ENCODE data around the gene KCNE1.
"Not testable (repeated sequence)": the region's sequence is repeated elsewhere in the genome, so short reads cannot be mapped to it uniquely, and the experiment has no call there.

Gene KCNE1

DNA sequence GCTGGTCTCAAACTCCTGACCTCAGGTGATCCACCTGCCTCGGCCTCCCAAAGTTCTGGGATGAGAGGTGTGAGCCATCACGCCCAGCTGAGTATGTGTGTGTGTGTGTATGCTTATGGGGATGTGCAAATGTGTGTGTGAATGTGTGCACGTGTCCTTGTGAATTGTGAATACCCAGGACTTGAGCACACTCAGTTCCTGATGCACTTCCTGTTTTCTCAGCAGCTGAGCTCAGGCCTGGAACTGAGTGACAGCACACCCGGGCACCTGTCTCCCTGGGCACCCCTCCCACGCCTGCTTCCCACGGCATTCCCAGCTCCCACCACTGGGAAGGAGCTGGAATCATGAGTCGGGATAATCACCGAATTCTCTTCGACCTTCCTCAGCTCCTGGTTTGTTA lies 104.7 kb downstream of the KCNE1 start:
- DNase-seq (ENCODE audit: low spot score); H3K27ac ChIP-seq; CTCF ChIA-PET; POLR2A ChIA-PET (ENCODE audit: low non-redundant PET): not testable (repeated sequence)

DNA sequence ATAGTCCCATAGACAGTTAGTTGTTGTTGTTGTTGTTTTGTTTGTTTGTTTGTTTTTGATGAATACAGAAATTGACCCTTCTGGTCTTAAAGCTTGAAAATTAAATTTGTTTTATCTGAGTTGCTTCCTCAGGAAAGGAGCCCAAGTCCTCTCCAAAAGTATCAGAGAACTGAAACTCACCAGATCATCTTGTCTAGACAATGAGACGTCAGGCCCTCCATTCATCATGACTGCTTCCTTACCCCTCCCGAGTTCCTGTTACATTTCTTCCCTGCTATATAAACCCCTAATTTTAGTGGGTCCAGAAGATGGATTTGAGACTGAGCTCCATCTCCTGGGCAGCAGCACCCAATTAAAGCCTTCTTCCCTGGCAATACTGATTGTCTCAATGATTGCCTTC lies 105.3 kb downstream of the KCNE1 start:
- POLR2A ChIA-PET (ENCODE audit: low non-redundant PET); CTCF ChIA-PET; DNase-seq (ENCODE audit: low spot score); H3K27ac ChIP-seq: not testable (repeated sequence)

DNA sequence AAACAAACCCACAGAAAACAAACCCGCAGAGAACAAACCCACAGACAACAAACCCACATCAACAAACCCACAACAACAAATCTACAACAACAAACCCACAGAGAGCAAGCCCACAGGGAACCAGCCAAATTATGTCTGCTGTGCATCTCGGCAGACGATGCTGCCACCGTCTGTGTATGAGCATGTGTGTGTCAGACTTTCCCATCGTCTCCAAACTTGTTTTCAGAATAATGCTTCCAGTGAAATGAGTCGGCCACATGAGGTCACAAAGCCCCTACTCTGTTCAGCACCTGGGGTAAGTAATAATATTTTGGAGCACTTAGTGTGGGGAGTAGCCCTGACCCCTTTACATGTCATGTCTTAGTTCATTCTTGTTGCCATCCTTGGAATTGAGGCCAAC lies 105.9 kb downstream of the KCNE1 start:
- DNase-seq (ENCODE audit: low spot score); H3K27ac ChIP-seq; POLR2A ChIA-PET (ENCODE audit: low non-redundant PET); CTCF ChIA-PET: not testable (repeated sequence)

DNA sequence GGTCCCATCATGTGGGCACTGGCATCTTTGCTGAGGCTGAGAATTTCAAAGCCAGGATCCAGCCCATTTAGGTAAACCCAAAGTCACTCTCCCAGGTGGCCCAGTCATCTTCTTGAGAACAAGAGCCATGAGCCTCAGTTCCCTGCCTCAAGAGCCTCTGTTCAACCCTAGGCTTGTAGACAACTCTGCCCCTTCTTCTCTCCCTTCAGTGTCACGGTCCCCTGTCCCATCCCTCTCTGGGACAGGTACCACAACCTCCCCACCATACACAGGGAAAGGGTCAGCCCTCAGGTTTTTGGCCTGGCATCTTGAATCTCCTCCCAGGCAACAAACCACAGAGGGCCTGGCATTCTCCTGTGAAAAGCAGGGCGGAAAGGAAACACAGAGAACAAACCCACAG lies 106.3 kb downstream of the KCNE1 start:
- POLR2A ChIA-PET (ENCODE audit: low non-redundant PET); CTCF ChIA-PET; DNase-seq (ENCODE audit: low spot score): not testable (repeated sequence)

DNA sequence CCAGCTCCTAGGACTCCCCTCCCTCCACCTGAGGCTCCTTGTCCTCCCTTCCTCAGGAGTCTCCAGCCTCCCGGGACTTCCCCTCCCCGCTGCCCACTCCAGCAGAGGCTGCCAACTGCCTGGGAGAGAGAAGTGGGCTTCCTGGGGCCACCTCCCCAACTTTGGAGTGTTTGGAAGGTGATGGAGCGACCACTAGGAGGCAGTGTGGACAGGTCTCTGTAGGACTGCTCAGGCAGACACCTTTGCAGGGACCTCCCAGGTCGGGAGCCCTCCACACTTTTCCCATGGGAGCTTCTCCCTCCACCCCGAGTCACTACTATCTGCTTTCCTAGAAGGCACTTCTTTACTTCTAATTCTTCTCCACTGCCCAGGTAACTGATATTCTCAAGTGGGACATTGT lies 107.3 kb downstream of the KCNE1 start:
- CTCF ChIA-PET; H3K27ac ChIP-seq; DNase-seq (ENCODE audit: low spot score); POLR2A ChIA-PET (ENCODE audit: low non-redundant PET): not testable (repeated sequence)

More for the DNA sequence above, 106.3 kb downstream of the KCNE1 start:
- H3K27ac ChIP-seq, result not testable (repeated sequence)

DNA sequence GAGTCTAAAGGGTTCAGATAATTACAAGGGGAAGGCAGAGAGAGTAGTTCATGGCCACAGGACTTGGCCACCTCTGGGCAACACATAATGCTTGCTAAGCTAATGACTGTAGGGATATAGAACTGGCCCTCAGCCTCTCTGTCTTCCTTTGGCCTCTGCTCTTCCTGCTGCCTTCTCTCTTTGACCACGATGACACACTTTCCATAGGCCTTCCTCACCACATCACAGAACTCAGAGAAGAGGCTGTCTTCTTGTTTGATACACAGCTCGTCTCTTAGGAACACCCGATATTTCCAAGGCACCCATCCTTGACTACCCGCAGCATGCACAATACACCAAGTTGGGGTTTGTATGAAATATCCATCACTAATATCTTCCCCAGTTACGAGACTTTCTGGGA lies 111.5 kb downstream of the KCNE1 start:
- CTCF ChIA-PET; H3K27ac ChIP-seq; DNase-seq (ENCODE audit: low spot score); POLR2A ChIA-PET (ENCODE audit: low non-redundant PET): not testable (repeated sequence)

Measured in RWPE1 (cell line).